Cardiac muscle cell (in vitro differentiated cells and primary cell): Measurements from ENCODE around the gene BTN2A1. TPM values are rescaled to one million over a fixed set of nuclear protein-coding genes. Genes with fewer than 3 reads are reported as not detected.

Experiments
- DNase-seq, 2 donors: peaks; one replicate each; pipeline versions ENCODE4 v3.0.0 to v3.0.0-alpha.2; 2010 to 2017; ENCODE audit warnings: low read depth in 1 of 2, low spot score in 1 of 2
- H3K27ac ChIP-seq: fragments of 200-600 bp; sonication (generic); 2 replicates; pipeline ENCODE4 v1.5.1; 2016
- H3K27me3 ChIP-seq: fragments of 200-600 bp; sonication (generic); 2 replicates; pipeline ENCODE4 v1.6.0; 2016; ENCODE audit warnings: control low read depth
- H3K36me3 ChIP-seq: fragments of 200-600 bp; sonication (generic); 2 replicates; pipeline ENCODE4 v1.5.1; 2016; ENCODE audit warnings: control low read depth
- H3K4me1 ChIP-seq: fragments of 200-600 bp; sonication (generic); 2 replicates; pipeline ENCODE4 v1.8.1; 2017; ENCODE audit warnings: low read depth, mild to moderate bottlenecking, mixed run types
- H3K4me3 ChIP-seq: fragments of 200-600 bp; sonication (generic); 2 replicates; pipeline ENCODE4 v1.5.1; 2016; ENCODE audit warnings: mild to moderate bottlenecking
- H3K9me3 ChIP-seq: fragments of 200-600 bp; sonication (generic); 2 replicates; pipeline ENCODE4 v1.5.1; 2017; ENCODE audit warnings: low read depth, mild to moderate bottlenecking, control low read depth
- polyA plus RNA-seq: library from polyadenylated mRNA; unstranded; fragments of >200 nt; fragmentation: Nextera tagmentation; extraction: Ambion mirVana; gene quantifications from 2 replicates; pipeline ENCODE4 v1.2.1, GENCODE V29; 2016
- total RNA-seq: library from RNA; depleted of rRNA; stranded (reverse); fragments of >200 nt; gene quantifications from 2 replicates; pipeline ENCODE4 v1.2.3, GENCODE V29; 2016
- TF ChIP-seq, protein P1 (sequence below): IDR thresholded peaks from 2 replicates; pipeline ENCODE4 v1.5.1; 2012; ENCODE audit warnings: low read depth, mild to moderate bottlenecking, low read length

BTN2A1 gene
- total and polyA plus RNA-seq, 2 experiments from 2014 or later: 18.9 to 27.2 TPM

DNA sequence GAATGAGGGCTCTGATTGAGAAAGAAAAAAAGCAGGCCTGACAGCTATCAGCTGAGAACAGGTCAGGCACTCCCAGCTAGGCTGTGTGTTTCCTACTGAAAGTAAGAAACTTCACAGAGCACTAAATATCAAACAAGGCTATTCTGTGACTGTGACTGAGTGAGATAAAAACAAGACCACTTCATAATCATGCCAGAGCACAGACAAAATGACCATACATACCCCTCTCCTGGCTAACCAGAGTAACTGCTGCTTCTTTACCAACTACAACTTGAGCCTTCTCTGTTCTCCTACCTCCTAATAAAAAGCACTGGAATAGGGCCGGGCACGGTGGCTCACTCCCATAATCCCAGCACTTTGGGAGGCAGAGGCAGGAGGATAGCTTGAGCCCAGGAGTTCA lies 35.5 kb downstream of the BTN2A1 start:
- peak; percentile 12 to 41 for DNase-seq

DNA sequence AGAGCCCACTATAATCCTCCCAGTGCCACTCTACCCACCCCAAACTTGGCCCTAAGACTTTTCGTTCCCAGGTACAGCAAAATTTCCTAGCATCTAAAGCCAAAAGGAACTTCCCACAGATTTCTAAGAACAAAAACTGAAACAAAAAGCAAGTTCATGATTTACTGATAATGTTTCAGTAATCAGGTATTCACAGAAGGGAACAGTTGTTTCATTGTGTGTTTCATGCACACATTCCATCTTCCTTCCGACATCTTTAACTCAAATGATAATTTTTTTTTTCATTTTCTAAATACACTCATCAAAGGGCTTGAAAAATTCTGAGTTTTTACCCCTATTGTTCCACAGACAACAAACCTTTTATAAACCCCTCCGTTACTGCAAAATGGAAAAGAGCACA lies 36.4 kb downstream of the BTN2A1 start:
- H3K27me3 ChIP-seq: no peaks in the 10 kb centered on the region
- TF ChIP-seq, protein P1, sequence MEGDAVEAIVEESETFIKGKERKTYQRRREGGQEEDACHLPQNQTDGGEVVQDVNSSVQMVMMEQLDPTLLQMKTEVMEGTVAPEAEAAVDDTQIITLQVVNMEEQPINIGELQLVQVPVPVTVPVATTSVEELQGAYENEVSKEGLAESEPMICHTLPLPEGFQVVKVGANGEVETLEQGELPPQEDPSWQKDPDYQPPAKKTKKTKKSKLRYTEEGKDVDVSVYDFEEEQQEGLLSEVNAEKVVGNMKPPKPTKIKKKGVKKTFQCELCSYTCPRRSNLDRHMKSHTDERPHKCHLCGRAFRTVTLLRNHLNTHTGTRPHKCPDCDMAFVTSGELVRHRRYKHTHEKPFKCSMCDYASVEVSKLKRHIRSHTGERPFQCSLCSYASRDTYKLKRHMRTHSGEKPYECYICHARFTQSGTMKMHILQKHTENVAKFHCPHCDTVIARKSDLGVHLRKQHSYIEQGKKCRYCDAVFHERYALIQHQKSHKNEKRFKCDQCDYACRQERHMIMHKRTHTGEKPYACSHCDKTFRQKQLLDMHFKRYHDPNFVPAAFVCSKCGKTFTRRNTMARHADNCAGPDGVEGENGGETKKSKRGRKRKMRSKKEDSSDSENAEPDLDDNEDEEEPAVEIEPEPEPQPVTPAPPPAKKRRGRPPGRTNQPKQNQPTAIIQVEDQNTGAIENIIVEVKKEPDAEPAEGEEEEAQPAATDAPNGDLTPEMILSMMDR: no peak
- no peaks in the 10 kb centered on the region for H3K36me3 ChIP-seq

More for the DNA sequence above, 35.5 kb downstream of the BTN2A1 start:
- H3K4me1 ChIP-seq: no peaks in the 10 kb centered on the region
- no peak overlapping the region for H3K27ac ChIP-seq
- no peaks in the 10 kb centered on the region for H3K36me3 ChIP-seq
- H3K27me3 ChIP-seq: no peaks in the 10 kb centered on the region
- TF ChIP-seq, protein P1: peak; percentile 30
- H3K9me3 ChIP-seq: no peaks in the 10 kb centered on the region
- H3K4me3 ChIP-seq: no peak overlapping the region

DNA sequence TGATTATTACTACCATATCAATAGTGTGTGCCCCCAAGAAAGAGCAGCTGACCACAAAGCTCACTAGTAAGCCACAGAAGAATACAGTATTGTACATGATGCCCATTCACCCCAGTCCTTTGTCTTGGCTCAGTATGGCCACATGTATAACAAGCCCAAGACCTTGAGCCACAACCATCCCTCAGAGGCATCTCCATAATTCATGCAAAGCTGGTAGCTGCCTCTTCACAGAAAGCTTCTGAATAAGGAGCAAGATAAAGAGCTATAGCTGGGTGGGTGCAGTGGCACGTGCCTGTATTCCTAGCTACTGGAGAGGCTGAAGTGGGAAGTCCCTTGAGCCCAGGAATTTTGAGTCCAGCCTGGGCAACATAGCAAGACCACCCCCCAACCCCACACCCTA lies 37.5 kb downstream of the BTN2A1 start:
- no peaks in the 10 kb centered on the region for H3K36me3 ChIP-seq
- TF ChIP-seq, protein P1: no peak
- H3K9me3 ChIP-seq: no peaks in the 10 kb centered on the region
- H3K4me3 ChIP-seq: no peak overlapping the region
- H3K27me3 ChIP-seq: peaks cover 2% of the 10 kb centered on the region
- H3K27ac ChIP-seq: no peak overlapping the region
- H3K4me1 ChIP-seq: no peaks in the 10 kb centered on the region
- no peak for DNase-seq

More for the DNA sequence above, 36.4 kb downstream of the BTN2A1 start:
- no peaks in the 10 kb centered on the region for H3K4me1 ChIP-seq
- no peak overlapping the region for H3K4me3 ChIP-seq
- no peak for DNase-seq
- no peaks in the 10 kb centered on the region for H3K9me3 ChIP-seq
- no peak overlapping the region for H3K27ac ChIP-seq

DNA sequence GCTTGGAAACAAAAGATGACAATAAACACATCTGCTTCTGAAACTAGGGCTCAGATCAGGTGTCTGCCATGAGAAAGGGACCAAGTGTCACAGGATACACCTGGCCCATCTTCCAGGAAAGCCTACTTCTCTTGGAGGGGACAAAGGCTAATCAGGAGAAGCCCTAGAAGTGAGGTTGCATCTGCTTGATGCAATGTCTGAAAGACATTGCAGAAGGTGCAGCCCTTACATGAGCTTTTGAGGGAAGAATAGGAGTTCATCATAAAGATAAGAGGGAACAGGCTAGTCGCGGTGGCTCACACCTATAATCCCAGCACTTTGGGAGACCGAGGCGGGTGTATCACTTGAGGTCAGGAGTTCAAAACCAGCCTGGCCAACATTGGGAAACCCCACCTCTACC lies 39.9 kb downstream of the BTN2A1 start:
- Histone ChIP-seq H3K27ac (no peak overlapping the region), H3K9me3 (no peaks in the 10 kb centered on the region), H3K4me3 (no peak overlapping the region), H3K36me3 (no peaks in the 10 kb centered on the region), H3K4me1 (no peaks in the 10 kb centered on the region), H3K27me3 (peaks cover 25% of the 10 kb centered on the region)
- TF ChIP-seq, protein P1: no peak
- DNase-seq: no peak

DNA sequence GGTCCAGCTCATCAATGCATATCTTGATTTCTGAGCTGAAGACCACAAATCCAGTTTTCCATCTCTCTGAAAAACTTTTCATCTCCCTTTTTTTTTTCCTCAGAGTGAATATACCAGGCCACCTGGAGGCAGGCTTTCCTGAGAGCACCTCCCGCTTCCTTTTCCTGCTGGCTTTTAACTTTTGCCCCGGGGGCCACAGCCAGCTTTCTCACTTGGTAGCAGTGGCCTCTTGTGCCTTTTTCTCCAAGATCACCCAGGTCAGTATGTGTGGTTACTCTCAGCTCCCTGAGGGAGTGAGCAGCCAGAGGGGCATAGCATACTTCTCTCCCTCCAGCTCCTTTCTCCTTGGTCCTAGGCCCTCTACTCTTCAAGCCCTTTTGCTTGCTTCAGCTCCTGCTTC lies 42.3 kb downstream of the BTN2A1 start, which contains the start of gene BTN1A1:
Gene BTN1A1 (plus strand): TSS at position 202 of the 400 bp plus-strand sequence. CDS start 984 bp downstream, outside the sequence.
- no peaks in the 10 kb centered on the region for H3K4me1 ChIP-seq
- no peak for DNase-seq
- H3K27ac ChIP-seq: no peak within 1 kb of the TSS
- peaks cover 44% of the 10 kb centered on the region for H3K27me3 ChIP-seq
- TF ChIP-seq, protein P1: no peak
- H3K9me3 ChIP-seq: no peaks in the 10 kb centered on the region
- no peak within 1 kb of the TSS for H3K4me3 ChIP-seq
- no peaks in the 10 kb centered on the region for H3K36me3 ChIP-seq

DNA sequence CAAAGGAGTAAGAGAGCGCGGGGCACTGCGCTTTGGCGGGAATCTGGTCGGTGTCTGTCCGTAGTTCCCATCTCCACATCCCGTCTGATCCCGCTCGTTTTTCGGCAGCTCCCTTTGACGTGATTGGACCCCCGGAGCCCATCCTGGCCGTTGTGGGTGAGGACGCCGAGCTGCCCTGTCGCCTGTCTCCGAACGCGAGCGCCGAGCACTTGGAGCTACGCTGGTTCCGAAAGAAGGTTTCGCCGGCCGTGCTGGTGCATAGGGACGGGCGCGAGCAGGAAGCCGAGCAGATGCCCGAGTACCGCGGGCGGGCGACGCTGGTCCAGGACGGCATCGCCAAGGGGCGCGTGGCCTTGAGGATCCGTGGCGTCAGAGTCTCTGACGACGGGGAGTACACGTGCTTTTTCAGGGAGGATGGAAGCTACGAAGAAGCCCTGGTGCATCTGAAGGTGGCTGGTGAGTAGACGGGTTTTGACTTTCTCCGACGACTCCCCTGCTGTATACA lies 43.8 kb downstream of the BTN2A1 start:
- Histone ChIP-seq H3K4me3 (peak overlapping the region; percentile 20), H3K27ac (no peak overlapping the region), H3K4me1 (no peaks in the 10 kb centered on the region), H3K36me3 (no peaks in the 10 kb centered on the region), H3K27me3 (peaks cover 45% of the 10 kb centered on the region), H3K9me3 (no peaks in the 10 kb centered on the region)
- TF ChIP-seq, protein P1: no peak
- DNase-seq: peak; percentile 29 to 30
